IMR-90 (cell line): ENCODE measurements around the gene SLX4IP. TPM values are rescaled to one million over a fixed set of nuclear protein-coding genes. Genes with fewer than 3 reads are reported as not detected.

Source experiments
- ATAC-seq: fragments of 200-7000 bp; cut with Tn5 transposase; 2 replicates; pipeline ENCODE4 v1.9.1; 2020; ENCODE audit warnings: low read depth, mild to moderate bottlenecking, moderate library complexity
- BruUV-seq: library from RNA; stranded (reverse); fragments of 400-500 nt; replicated peaks from 2 replicates; lab custom pipeline; 2021; lab: Mats Ljungman, UMichigan
- CTCF ChIA-PET: fragments of 300-600 bp; formaldehyde crosslinking; extraction: SDS; loops from one replicate; lab custom pipeline; 2021; ENCODE audit warnings: antibody characterized with exemption; lab: Yijun Ruan, JAX
- POLR2A ChIA-PET: fragments of 300-600 bp; sonication (Branson Sonifier 250); formaldehyde crosslinking; loops from one replicate; lab custom pipeline; 2022; ENCODE audit warnings: antibody characterized with exemption; ENCODE audit not compliant: unreplicated experiment; lab: Charles Lee
- DNase-seq: peaks from one replicate; pipeline ENCODE4 v3.0.0; 2013
- H2AFZ ChIP-seq: replicated peaks from 2 replicates; pipeline ENCODE3; 2013; ENCODE audit warnings: low read length, mild to moderate bottlenecking; ENCODE audit not compliant: poor library complexity
- H2AK5ac ChIP-seq: 2 replicates; pipeline ENCODE4 v1.6.1; 2013; ENCODE audit warnings: low read depth, low read length, inconsistent platforms
- H2AK9ac ChIP-seq: replicated peaks from 2 replicates; pipeline ENCODE3; 2013; ENCODE audit warnings: mild to moderate bottlenecking, low read depth, low read length, moderate library complexity; ENCODE audit not compliant: poor library complexity
- H2BK120ac ChIP-seq: 2 replicates; pipeline ENCODE4 v1.6.1; 2013; ENCODE audit warnings: low read depth, low read length, inconsistent platforms
- H2BK15ac ChIP-seq: 3 replicates; pipeline ENCODE4 v1.6.1; 2013; ENCODE audit warnings: low read depth, low read length, inconsistent platforms
- H2BK20ac ChIP-seq: 2 replicates; pipeline ENCODE4 v1.6.1; 2013; ENCODE audit warnings: low read depth, mild to moderate bottlenecking, inconsistent platforms, low read length, moderate library complexity
- H2BK5ac ChIP-seq: 2 replicates; pipeline ENCODE4 v1.6.1; 2013; ENCODE audit warnings: mild to moderate bottlenecking, low read depth, low read length, inconsistent platforms; ENCODE audit not compliant: poor library complexity, severe bottlenecking
- H3K14ac ChIP-seq: replicated peaks from 2 replicates; pipeline ENCODE4 v1.6.1; 2013; ENCODE audit warnings: low read depth, low read length, inconsistent platforms
- H3K18ac ChIP-seq: 2 replicates; pipeline ENCODE4 v1.6.1; 2013; ENCODE audit warnings: low read depth, low read length, control low read depth
- H3K23ac ChIP-seq: 2 replicates; pipeline ENCODE4 v1.6.1; 2013; ENCODE audit warnings: low read depth, low read length, inconsistent platforms
- H3K27ac ChIP-seq: 2 replicates; pipeline ENCODE4 v1.5.1; 2013; ENCODE audit warnings: mild to moderate bottlenecking, control low read depth, low read length; ENCODE audit not compliant: insufficient read depth
- H3K27me3 ChIP-seq: 2 replicates; pipeline ENCODE4 v1.6.1; 2013; ENCODE audit warnings: low read length; ENCODE audit not compliant: control insufficient read depth, insufficient read depth
- H3K36me3 ChIP-seq: 2 replicates; pipeline ENCODE4 v1.6.1; 2013; ENCODE audit warnings: low read length, mixed read lengths; ENCODE audit not compliant: control insufficient read depth, insufficient read depth
- H3K4ac ChIP-seq: 2 replicates; pipeline ENCODE4 v1.6.1; 2013; ENCODE audit warnings: low read depth, low read length, inconsistent platforms
- H3K4me1 ChIP-seq: 2 replicates; pipeline ENCODE4 v1.6.1; 2013; ENCODE audit warnings: low read length, mixed read lengths; ENCODE audit not compliant: control insufficient read depth, insufficient read depth
- H3K4me2 ChIP-seq: 2 replicates; pipeline ENCODE4 v1.6.1; 2013; ENCODE audit warnings: low read depth, mild to moderate bottlenecking, control low read depth, low read length, moderate library complexity
- H3K4me3 ChIP-seq: 2 replicates; pipeline ENCODE4 v1.5.1; 2013; ENCODE audit warnings: low read depth, mild to moderate bottlenecking, control low read depth, low read length, moderate library complexity; ENCODE audit not compliant: insufficient read depth
- H3K56ac ChIP-seq: 2 replicates; pipeline ENCODE4 v1.6.1; 2013; ENCODE audit warnings: low read length, inconsistent platforms; ENCODE audit not compliant: insufficient read depth; ENCODE audit errors: extremely low read depth
- H3K79me1 ChIP-seq, 2 experiments: 2 replicates each; pipeline ENCODE4 v1.6.1; 2013; ENCODE audit warnings: low read length in 2 of 2, inconsistent platforms in 1 of 2, low read depth in 1 of 2
- H3K9ac ChIP-seq: 2 replicates; pipeline ENCODE4 v1.6.1; 2013; ENCODE audit warnings: low read depth, low read length, control low read depth
- H3K9me1 ChIP-seq: 2 replicates; pipeline ENCODE4 v1.6.1; 2013; ENCODE audit warnings: low read length, inconsistent platforms; ENCODE audit not compliant: insufficient read depth
- H3K9me3 ChIP-seq: 2 replicates; pipeline ENCODE4 v1.6.1; 2013; ENCODE audit warnings: low read length; ENCODE audit not compliant: control insufficient read depth, insufficient read depth
- H4K20me1 ChIP-seq: 2 replicates; pipeline ENCODE4 v1.6.1; 2013; ENCODE audit warnings: low read length, inconsistent platforms; ENCODE audit not compliant: insufficient read depth
- H4K5ac ChIP-seq: 2 replicates; pipeline ENCODE4 v1.6.1; 2013; ENCODE audit warnings: mild to moderate bottlenecking, low read depth, low read length, control low read depth
- H4K8ac ChIP-seq, 2 experiments: 2 replicates each; pipeline ENCODE4 v1.6.1; 2013; ENCODE audit warnings: low read depth in 2 of 2, low read length in 2 of 2, control low read depth in 1 of 2, inconsistent platforms in 1 of 2
- H4K91ac ChIP-seq: 2 replicates; pipeline ENCODE4 v1.6.1; 2013; ENCODE audit warnings: low read depth, low read length, inconsistent platforms; ENCODE audit not compliant: insufficient read depth
- BHLHE40 ChIP-seq: fragments of 150-350 bp; IDR thresholded peaks from 2 replicates; pipeline ENCODE4 v1.6.1; 2016; ENCODE audit warnings: mild to moderate bottlenecking, low read depth, low read length
- CEBPB ChIP-seq: IDR thresholded peaks from 2 replicates; pipeline ENCODE4 v1.6.1; 2012; ENCODE audit warnings: low read depth, low read length, improper control_type of control experiment
- CHD1 ChIP-seq: IDR thresholded peaks from 2 replicates; pipeline ENCODE4 v1.6.1; 2012; ENCODE audit warnings: low read depth, low read length, improper control_type of control experiment
- CTCF ChIP-seq: conservative IDR thresholded peaks from 2 replicates; pipeline ENCODE4 v1.5.1; 2012; ENCODE audit warnings: mild to moderate bottlenecking, low read depth, low read length, improper control_type of control experiment
- ELK1 ChIP-seq: fragments of 150-350 bp; IDR thresholded peaks from 2 replicates; pipeline ENCODE4 v1.6.1; 2016; ENCODE audit warnings: low read depth, mild to moderate bottlenecking, low read length, moderate library complexity, borderline replicate concordance
- FOS ChIP-seq: fragments of 150-350 bp; IDR thresholded peaks from 2 replicates; pipeline ENCODE4 v1.6.1; 2016; ENCODE audit warnings: low read depth, low read length
- MAZ ChIP-seq: IDR thresholded peaks from 2 replicates; pipeline ENCODE4 v1.6.1; 2012; ENCODE audit warnings: low read depth, mild to moderate bottlenecking, low read length, improper control_type of control experiment, moderate library complexity, borderline replicate concordance
- MXI1 ChIP-seq: IDR thresholded peaks from 2 replicates; pipeline ENCODE4 v1.6.1; 2012; ENCODE audit warnings: low read depth, mild to moderate bottlenecking, low read length, moderate library complexity, borderline replicate concordance
- NFE2L2 ChIP-seq: fragments of 150-350 bp; IDR thresholded peaks from 2 replicates; pipeline ENCODE4 v1.6.1; 2016; ENCODE audit warnings: low read depth, mild to moderate bottlenecking, low read length
- POLR2A ChIP-seq: IDR thresholded peaks from 2 replicates; pipeline ENCODE4 v1.6.1; 2012; ENCODE audit warnings: mild to moderate bottlenecking, low read depth, low read length
- RAD21 ChIP-seq: IDR thresholded peaks from 2 replicates; pipeline ENCODE4 v1.6.1; 2012; ENCODE audit warnings: low read length, improper control_type of control experiment
- RCOR1 ChIP-seq: IDR thresholded peaks from 2 replicates; pipeline ENCODE4 v1.6.1; 2012; ENCODE audit warnings: mild to moderate bottlenecking, low read length, improper control_type of control experiment; ENCODE audit not compliant: insufficient replicate concordance
- RFX5 ChIP-seq: IDR thresholded peaks from 2 replicates; pipeline ENCODE4 v1.8.0; 2012; ENCODE audit warnings: low read depth, mild to moderate bottlenecking, low read length, moderate library complexity
- SMC3 ChIP-seq: fragments of 150-350 bp; IDR thresholded peaks from 2 replicates; pipeline ENCODE4 v1.6.1; 2016; ENCODE audit warnings: low read depth, mild to moderate bottlenecking, antibody characterized with exemption, low read length, moderate library complexity
- WGBS, 2 experiments: methylation state at CpG; one replicate each; pipeline versions ENCODE4 v1.1.5 to v1.1.7; 2013; ENCODE audit warnings: missing lambda C conversion rate in 2 of 2; ENCODE audit not compliant: insufficient read length in 1 of 2; ENCODE audit errors: extremely low coverage in 2 of 2; 5-methylcytosine and 5-hydroxymethylcytosine counted together
- dilution Hi-C: fragments of 300-500 bp; cut with HindIII; formaldehyde crosslinking; loops from one replicate; pipeline ENCODE4 v1.14.3; 2018; ENCODE audit warnings: low sequenced_read_pairs; ENCODE audit not compliant: unreplicated experiment
- in situ Hi-C: fragments of 300-500 bp; cut with MboI; formaldehyde crosslinking; loops from 3 replicates; pipeline ENCODE4 v1.14.3; 2019; ENCODE audit warnings: low sequenced_read_pairs, inconsistent platforms, mixed read lengths
- intact Hi-C: fragments of 100-400 bp; cut with micrococcal nuclease; formaldehyde crosslinking; loops from 2 replicates; pipeline ENCODE4 v1.10.0; 2022
- polyA plus RNA-seq, 3 experiments: library from polyadenylated mRNA; depleted of rRNA; stranded (reverse); fragments of >200 nt; gene quantifications; 2 replicates each; pipeline ENCODE4 v1.2.3, GENCODE V29; 2012; ENCODE audit warnings: low replicate concordance in 1 of 3
- total RNA-seq: library from RNA; depleted of rRNA; stranded (reverse); fragments of >200 nt; gene quantifications from 2 replicates; pipeline ENCODE4 v1.2.3, GENCODE V29; 2012

SLX4IP gene
- total and polyA plus RNA-seq, 2 of the 4 experiments (the other 2 are of a cell fraction): 1.3 to 5.9 TPM

GRCh38 chr20:10568032-10568431, 132.9 kb downstream of the SLX4IP start:
- Histone ChIP-seq H2BK15ac (peak overlapping the region; percentile 1; the same call in 1 of the 3 replicates), H2AK9ac (no peak overlapping the region), H3K14ac (no peak overlapping the region), H3K79me1 (no peaks in the 10 kb centered on the region), H4K20me1 (no peaks in the 10 kb centered on the region), H3K9me1 (0 out of 2 replicates have a peak, but pooled peaks cover 3% of the 10 kb centered on the region), H3K9me3 (no peaks in the 10 kb centered on the region), H3K4me2 (no peak overlapping the region), H3K18ac (no peak overlapping the region), H3K4me1 (peaks cover 4% of the 10 kb centered on the region), H2BK120ac (no peak overlapping the region), H2BK20ac (no peak overlapping the region; the same call in 1 of the 2 replicates), H3K4me3 (no peak overlapping the region), H2AK5ac (no peak overlapping the region; the same call in 1 of the 2 replicates), H3K9ac (no peak overlapping the region), H4K8ac (no peak overlapping the region), H4K5ac (no peak overlapping the region), H2BK5ac (no peak overlapping the region), H3K27me3 (no peaks in the 10 kb centered on the region; the same call in 1 of the 2 replicates), H4K91ac (0 out of 2 replicates have a peak overlapping the region, but pooled peaks have one; percentile 12), H2AFZ (no peak overlapping the region), H3K27ac (no peak overlapping the region), H3K56ac (no peak overlapping the region), H3K36me3 (0 out of 2 replicates have a peak, but pooled peaks cover 1% of the 10 kb centered on the region), H3K23ac (no peak overlapping the region), H3K4ac (no peak overlapping the region)
- TF ChIP-seq NFE2L2 (no peak), MXI1 (no peak), ELK1 (no peak), BHLHE40 (no peak), CHD1 (no peak), SMC3 (no peak), FOS (no peak), CEBPB (no peak), RAD21 (no peak), RCOR1 (no peak), POLR2A (no peak), RFX5 (no peak), MAZ (no peak), CTCF (no peak)
- DNase-seq: no peak
- ChIA-PET POLR2A (no interaction called here), CTCF (no interaction called here)
- ATAC-seq: no peak
- BruUV-seq: no TSS peak
- in situ Hi-C loops: no loop called here
- WGBS, 2 experiments: 100% methylated on average over 1 of the region's 3 CpGs; no CpG with 5 or more reads in 1 of the 2 experiments
- intact Hi-C loops: loop anchor here (5.0 kb wide), 1 partner anchor 59 kb away; no protein-coding TSS in a partner anchor
- dilution Hi-C loops: no loop called here
